ENCODE results near the gene KRT8.

KRT8 gene

DNA sequence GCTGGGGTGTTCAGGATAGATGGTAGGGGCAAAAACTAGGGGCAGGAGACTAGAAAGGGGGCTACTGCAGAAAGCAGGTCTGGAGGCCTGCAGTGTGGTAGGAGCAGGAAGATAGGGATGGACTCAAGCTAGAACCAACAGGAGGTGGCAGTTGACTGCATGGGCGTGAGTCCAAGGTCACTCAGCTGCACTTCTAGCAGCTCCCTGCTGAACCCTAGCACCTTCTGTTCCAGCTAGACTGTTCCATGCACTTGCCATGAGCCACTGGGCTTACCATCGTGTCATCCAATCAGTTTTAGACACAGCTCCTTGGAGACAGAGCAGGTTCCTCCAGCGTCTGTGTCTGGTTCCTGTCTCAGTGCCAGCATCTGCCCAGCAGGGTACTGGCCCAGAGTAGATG is 11.3 kb upstream of the KRT8 start:
- DNase-seq (ENCODE audit: low read depth), result no peak
- no peak for TF ChIP-seq CTCF (conservative IDR thresholded peaks at IDR 0.05; ENCODE audit: low read depth, low read length)
- no peak overlapping the region for H3K4me3 ChIP-seq (ENCODE audit: low read length)

GRCh38 chr12:52915637-52916036 is 10.8 kb upstream of the KRT8 start:
- H3K4me3 ChIP-seq (ENCODE audit: low read length), result no peak overlapping the region
- TF ChIP-seq CTCF (conservative IDR thresholded peaks at IDR 0.05; ENCODE audit: low read depth, low read length), result no peak
- DNase-seq (ENCODE audit: low read depth), result no peak

DNA sequence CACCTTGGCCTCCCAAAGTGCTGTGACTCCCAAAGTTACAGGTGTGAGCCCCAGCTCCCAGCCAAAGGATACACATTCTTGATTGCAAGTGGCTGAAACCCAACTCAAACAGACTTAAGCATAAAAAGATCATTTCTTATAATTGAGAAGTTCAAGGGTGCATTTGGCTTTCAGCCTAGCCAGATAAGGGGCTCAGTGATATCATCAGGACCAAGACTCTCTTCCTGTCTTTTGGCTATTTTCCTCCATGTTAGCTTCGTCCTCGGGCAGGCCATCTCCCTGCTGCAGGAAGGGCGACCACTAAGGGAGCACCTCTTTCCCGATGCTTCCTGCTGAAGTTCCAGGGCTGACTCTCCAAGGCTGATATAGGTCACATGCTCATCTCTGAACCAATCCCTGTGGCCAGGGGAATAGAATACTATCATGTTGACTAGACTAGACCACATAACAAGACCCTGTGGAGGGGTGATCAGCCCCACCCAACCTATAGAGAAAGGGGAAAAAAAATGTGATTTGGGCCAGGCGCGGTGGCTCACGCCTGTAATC is 9.8 kb upstream of the KRT8 start:
- no peak for TF ChIP-seq CTCF (conservative IDR thresholded peaks at IDR 0.05; ENCODE audit: low read depth, low read length)
- DNase-seq (ENCODE audit: low read depth), result no peak
- no peak overlapping the region for H3K4me3 ChIP-seq (ENCODE audit: low read length)

DNA sequence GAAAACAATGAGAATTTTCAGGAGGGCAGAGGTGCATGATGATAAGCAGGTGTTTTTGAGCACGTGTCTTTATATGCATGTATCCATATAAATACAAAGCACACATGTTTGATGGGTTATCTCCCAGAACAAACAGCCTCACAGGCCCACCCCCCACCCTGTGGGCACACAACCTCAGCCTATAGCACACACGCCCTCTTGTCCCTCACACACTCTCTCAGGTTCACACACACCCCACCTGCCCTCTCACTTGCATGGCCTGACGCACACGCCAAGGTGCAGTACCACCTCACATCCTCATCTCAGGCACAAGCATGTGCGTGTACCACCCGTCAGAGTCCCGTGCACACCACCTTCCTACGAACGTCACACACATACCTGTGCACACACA is 8.6 kb upstream of the KRT8 start:
- no peak for DNase-seq (ENCODE audit: low read depth)
- no peak overlapping the region for H3K4me3 ChIP-seq (ENCODE audit: low read length)
- TF ChIP-seq CTCF (conservative IDR thresholded peaks at IDR 0.05; ENCODE audit: low read depth, low read length), result no peak

GRCh38 chr12:52912711-52913430 is 8.0 kb upstream of the KRT8 start:
- TF ChIP-seq CTCF (conservative IDR thresholded peaks at IDR 0.05; ENCODE audit: low read depth, low read length), result no peak
- no peak overlapping the region for H3K4me3 ChIP-seq (ENCODE audit: low read length)
- no peak for DNase-seq (ENCODE audit: low read depth)

GRCh38 chr12:52910248-52910883 is 5.5 kb upstream of the KRT8 start:
- no peak for DNase-seq (ENCODE audit: low read depth)
- no peak for TF ChIP-seq CTCF (conservative IDR thresholded peaks at IDR 0.05; ENCODE audit: low read depth, low read length)
- no peak overlapping the region for H3K4me3 ChIP-seq (ENCODE audit: low read length)

DNA sequence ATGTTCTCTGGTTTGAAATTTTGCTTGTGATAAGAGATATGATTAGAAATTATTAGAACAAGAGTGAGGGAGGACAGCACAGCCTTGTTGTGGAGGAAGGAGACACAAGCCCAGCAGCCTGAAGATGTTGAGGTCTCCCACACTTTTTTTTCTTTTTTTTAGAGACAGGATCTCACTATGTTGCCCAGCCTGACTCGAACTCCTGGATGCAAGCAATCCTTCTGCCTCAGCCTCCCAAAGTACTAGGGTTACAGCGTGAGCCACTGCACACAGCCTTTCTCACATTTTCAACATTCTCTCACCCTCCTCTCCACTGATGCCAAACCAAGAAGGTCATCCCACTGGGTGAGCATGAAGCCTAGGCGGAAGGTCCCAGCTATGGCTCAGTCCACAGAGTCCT is 4.9 kb upstream of the KRT8 start:
- DNase-seq (ENCODE audit: low read depth), result no peak
- no peak for TF ChIP-seq CTCF (conservative IDR thresholded peaks at IDR 0.05; ENCODE audit: low read depth, low read length)
- no peak overlapping the region for H3K4me3 ChIP-seq (ENCODE audit: low read length)
